ENCODE measurements around the gene CTSE. TPM values are rescaled to one million over a fixed set of nuclear protein-coding genes. Genes with fewer than 3 reads are reported as not detected.

The CTSE gene
- total and polyA plus RNA-seq, 9 of the 15 experiments (the other 6 are each of a cell fraction or from before 2014, with no cell fraction given) = 0.04 to 0.18 (median 0.09) TPM; not detected in 4

- TF ChIP-seq ZBTB1 (CRISPR knock-in tag; IDR thresholded peaks at IDR 0.05; ENCODE audit: borderline replicate concordance, low read depth) (no peak), OTX1 (CRISPR knock-in tag; IDR thresholded peaks at IDR 0.05) (no peak), RAD51 (IDR thresholded peaks at IDR 0.05; ENCODE audit: borderline replicate concordance, low read depth) (no peak), BRD9 (IDR thresholded peaks at IDR 0.05; ENCODE audit: low read depth, partially characterized antibody) (no peak), ZNF561 (CRISPR knock-in tag; conservative IDR thresholded peaks at IDR 0.05) (no peak), PHTF2 (CRISPR knock-in tag; IDR thresholded peaks at IDR 0.05) (0 out of 2 replicates have a peak, but pooled peaks have one; percentile 10), NCOA2 (IDR thresholded peaks at IDR 0.05; ENCODE audit: partially characterized antibody in 2 of 2) (no peak), ELF2 (CRISPR knock-in tag; IDR thresholded peaks at IDR 0.05) (no peak), IRF2 (CRISPR knock-in tag; IDR thresholded peaks at IDR 0.05) (no peak), E2F3 (CRISPR knock-in tag; IDR thresholded peaks at IDR 0.05) (no peak), SNIP1 (IDR thresholded peaks at IDR 0.05; ENCODE audit: low read depth) (no peak), STAT5B (CRISPR knock-in tag; IDR thresholded peaks at IDR 0.05) (no peak), TRIM28 (IDR thresholded peaks at IDR 0.05) (no peak), CC2D1A (IDR thresholded peaks at IDR 0.05) (no peak; the same call in 1 of the 2 replicates), CHAMP1 (IDR thresholded peaks at IDR 0.05) (no peak), FOXM1 (IDR thresholded peaks at IDR 0.05; ENCODE audit: low read depth) (peak; percentile 85; the same call in 1 of the 2 replicates), FOXM1 (CRISPR knock-in tag; IDR thresholded peaks at IDR 0.05; ENCODE audit: low read depth) (no peak), POLR2AphosphoS2 (IDR thresholded peaks at IDR 0.05; ENCODE audit: low read length) (no peak), WHSC1 (IDR thresholded peaks at IDR 0.05; ENCODE audit: low read length) (no peak), CCAR2 (IDR thresholded peaks at IDR 0.05; ENCODE audit: low read depth, low read length) (no peak), DDX20 (tag; IDR thresholded peaks at IDR 0.05; ENCODE audit: low read depth) (no peak), ZNF12 (CRISPR knock-in tag; IDR thresholded peaks at IDR 0.05) (no peak), NEUROD1 (IDR thresholded peaks at IDR 0.05; ENCODE audit: borderline replicate concordance, low read depth, low read length, partially characterized antibody) (no peak), PURB (CRISPR knock-in tag; IDR thresholded peaks at IDR 0.05; ENCODE audit: low read depth) (no peak), E2F6 (IDR thresholded peaks at IDR 0.05; ENCODE audit: borderline replicate concordance in 1 of 2, extremely low read depth in 1 of 2, insufficient read depth in 1 of 2, insufficient read length in 1 of 2, low read depth in 1 of 2, low read length in 1 of 2, poor library complexity in 1 of 2, severe bottlenecking in 1 of 2) (no peak), HMBOX1 (IDR thresholded peaks at IDR 0.05) (no peak), ZNF436 (CRISPR knock-in tag; IDR thresholded peaks at IDR 0.05) (no peak)
These were observed 42.9 kb upstream of the CTSE start (continued) for GRCh38 chr1:206066479-206067171.
